SK-N-SH (cell line): ENCODE measurements around the gene TTLL7. TPM values are rescaled to one million over a fixed set of nuclear protein-coding genes. Genes with fewer than 3 reads are reported as not detected.

Experiments used
- CTCF ChIA-PET: fragments of 300-600, 350-600 bp; formaldehyde crosslinking; extraction: SDS; loops from one replicate; lab custom pipeline; 2021; lab: Yijun Ruan, JAX
- POLR2A ChIA-PET: fragments of 350-600 bp; sonication (Branson Sonifier 250); formaldehyde crosslinking; extraction: SDS; loops from one replicate; lab custom pipeline; 2020; ENCODE audit warnings: antibody characterized with exemption, inconsistent platforms; lab: Yijun Ruan, JAX
- DNase-seq: peaks from one replicate; pipeline ENCODE4 v3.0.0; 2012
- H2AFZ ChIP-seq: fragments of 200-600 bp; sonication (generic); 2 replicates; pipeline ENCODE4 v1.8.1; 2016; ENCODE audit warnings: antibody characterized with exemption, mild to moderate bottlenecking, low read depth
- H3F3A ChIP-seq: fragments of 200-600 bp; sonication (generic); replicated peaks from 2 replicates; pipeline ENCODE3; 2016; ENCODE audit warnings: antibody characterized with exemption, mild to moderate bottlenecking; ENCODE audit not compliant: insufficient read depth
- H3K27ac ChIP-seq, 2 experiments: fragments of 200-500 bp in 1 of 2; fragments of 200-600 bp in 1 of 2; sonication (Bioruptor generic) in 1 of 2; sonication (generic), shearing (Covaris generic) in 1 of 2; 2 replicates each; pipeline versions ENCODE4 v1.5.1 to v1.6.1; 2014 to 2016; ENCODE audit warnings: low read depth in 2 of 2, inconsistent platforms in 1 of 2, low read length in 1 of 2, mild to moderate bottlenecking in 1 of 2, mixed read lengths in 1 of 2
- H3K27me3 ChIP-seq: fragments of 200-600 bp; sonication (generic), shearing (Covaris generic); 2 replicates; pipeline ENCODE4 v1.6.1; 2016; ENCODE audit warnings: mixed run types; ENCODE audit not compliant: insufficient read depth
- H3K36me3 ChIP-seq, 2 experiments: fragments of 200-500 bp in 1 of 2; fragments of 200-600 bp in 1 of 2; sonication (Bioruptor generic) in 1 of 2; sonication (generic) in 1 of 2; replicated peaks in 1 of 2; 2 replicates each; pipeline versions ENCODE3 to v1.5.1; 2014 to 2016; ENCODE audit warnings: low read length in 1 of 2, mild to moderate bottlenecking in 1 of 2; ENCODE audit not compliant: insufficient read depth in 2 of 2, control insufficient read depth in 1 of 2
- H3K4me1 ChIP-seq, 2 experiments: fragments of 200-500 bp in 1 of 2; fragments of 200-600 bp in 1 of 2; sonication (Bioruptor generic) in 1 of 2; sonication (generic), shearing (Covaris generic) in 1 of 2; 2 replicates each; pipeline versions ENCODE4 v1.5.1 to v1.6.1; 2014 to 2016; ENCODE audit warnings: low read depth in 1 of 2, low read length in 1 of 2, mixed run types in 1 of 2; ENCODE audit not compliant: insufficient read depth in 2 of 2, control insufficient read depth in 1 of 2
- H3K4me2 ChIP-seq: fragments of 200-600 bp; sonication (generic), shearing (Covaris generic); 2 replicates; pipeline ENCODE4 v1.6.1; 2017; ENCODE audit warnings: mixed run types
- H3K4me3 ChIP-seq, 2 experiments: fragments of 200-500 bp in 1 of 2; fragments of 200-600 bp in 1 of 2; sonication (Bioruptor generic) in 1 of 2; sonication (generic), shearing (Covaris generic) in 1 of 2; 2 replicates each; pipeline versions ENCODE4 v1.5.1 to v1.8.1; 2014 to 2016; ENCODE audit warnings: low read depth in 2 of 2, inconsistent platforms in 1 of 2, low read length in 1 of 2, mild to moderate bottlenecking in 1 of 2, mixed read lengths in 1 of 2, moderate library complexity in 1 of 2
- H3K79me2 ChIP-seq: fragments of 200-600 bp; sonication (generic); 2 replicates; pipeline ENCODE4 v1.8.1; 2017; ENCODE audit warnings: mild to moderate bottlenecking; ENCODE audit not compliant: insufficient read depth
- H3K9ac ChIP-seq: fragments of 200-600 bp; sonication (generic); 2 replicates; pipeline ENCODE4 v1.6.1; 2017; ENCODE audit warnings: mixed run types
- H3K9me2 ChIP-seq: fragments of 200-600 bp; sonication (generic); 2 replicates; pipeline ENCODE4 v1.6.1; 2017; ENCODE audit warnings: mixed run types
- H3K9me3 ChIP-seq: fragments of 200-600 bp; sonication (generic); 2 replicates; pipeline ENCODE4 v1.6.1; 2017; ENCODE audit warnings: mixed run types, mild to moderate bottlenecking, moderate library complexity
- H4K20me1 ChIP-seq: fragments of 200-600 bp; sonication (generic); 2 replicates; pipeline ENCODE4 v1.6.1; 2017; ENCODE audit warnings: mild to moderate bottlenecking, mixed run types; ENCODE audit not compliant: insufficient read depth
- CHD2 ChIP-seq: fragments of 150-350 bp; IDR thresholded peaks from 2 replicates; pipeline ENCODE4 v1.6.1; 2018; ENCODE audit warnings: low read length; ENCODE audit not compliant: partially characterized antibody
- CTCF ChIP-seq: fragments of 200-600 bp; sonication (generic); IDR thresholded peaks from 2 replicates; pipeline ENCODE4 v1.6.1; 2017; ENCODE audit warnings: antibody characterized with exemption, mild to moderate bottlenecking, moderate library complexity
- ELF1 ChIP-seq: IDR thresholded peaks from 2 replicates; pipeline ENCODE4 v1.4.0; 2012
- EP300 ChIP-seq, 2 experiments: IDR thresholded peaks; 2 replicates each; pipeline versions ENCODE4 v1.4.0 to v1.6.1; 2012; ENCODE audit warnings: borderline replicate concordance in 1 of 2, low read depth in 1 of 2, low read length in 1 of 2
- EZH2phosphoT487 ChIP-seq: fragments of 200-600 bp; sonication (generic); IDR thresholded peaks from 2 replicates; pipeline ENCODE4 v1.6.1; 2017; ENCODE audit warnings: low read depth, mixed run types, mild to moderate bottlenecking, antibody characterized with exemption, moderate library complexity, borderline replicate concordance
- FOXM1 ChIP-seq: IDR thresholded peaks from 2 replicates; pipeline ENCODE4 v1.4.0; 2012; ENCODE audit warnings: low read depth, mild to moderate bottlenecking
- GATA2 ChIP-seq: sonication (generic); formaldehyde crosslinking; IDR thresholded peaks from 2 replicates; pipeline ENCODE4 v1.5.0; 2020; ENCODE audit warnings: mild to moderate bottlenecking, missing genetic modification reagents
- IRF3 ChIP-seq: fragments of 150-350 bp; IDR thresholded peaks from 2 replicates; pipeline ENCODE4 v1.6.1; 2016; ENCODE audit warnings: mild to moderate bottlenecking, low read depth, low read length
- MAX ChIP-seq: IDR thresholded peaks from 2 replicates; pipeline ENCODE4 v1.4.0; 2012; ENCODE audit warnings: low read depth
- MEF2A ChIP-seq: IDR thresholded peaks from 2 replicates; pipeline ENCODE4 v1.4.0; 2012; ENCODE audit warnings: low read depth, borderline replicate concordance
- NFIC ChIP-seq: IDR thresholded peaks from 2 replicates; pipeline ENCODE4 v1.4.0; 2012; ENCODE audit warnings: borderline replicate concordance
- NRF1 ChIP-seq: IDR thresholded peaks from 2 replicates; pipeline ENCODE4 v1.6.1; 2012; ENCODE audit warnings: low read depth, mild to moderate bottlenecking, low read length
- RXRA ChIP-seq: IDR thresholded peaks from 2 replicates; pipeline ENCODE4 v1.4.0; 2012; ENCODE audit warnings: low read depth, mild to moderate bottlenecking, borderline replicate concordance
- SIN3A ChIP-seq: IDR thresholded peaks from 2 replicates; pipeline ENCODE4 v1.6.1; 2012; ENCODE audit warnings: low read depth, mild to moderate bottlenecking, low read length, moderate library complexity, borderline replicate concordance
- TAF1 ChIP-seq: IDR thresholded peaks from 2 replicates; pipeline ENCODE4 v1.6.1; 2012; ENCODE audit warnings: low read depth, mild to moderate bottlenecking, low read length, moderate library complexity, borderline replicate concordance
- TCF12 ChIP-seq: IDR thresholded peaks from 2 replicates; pipeline ENCODE4 v1.4.0; 2012
- USF1 ChIP-seq: IDR thresholded peaks from 2 replicates; pipeline ENCODE4 v1.4.0; 2012; ENCODE audit warnings: low read depth, borderline replicate concordance
- USF2 ChIP-seq: fragments of 150-350 bp; IDR thresholded peaks from 2 replicates; pipeline ENCODE4 v1.6.1; 2017; ENCODE audit warnings: antibody characterized with exemption, low read length, low read depth, borderline replicate concordance
- ZBTB33 ChIP-seq: IDR thresholded peaks from 2 replicates; pipeline ENCODE4 v1.4.0; 2012; ENCODE audit warnings: low read depth, borderline replicate concordance
- WGBS: methylation state at CpG from one replicate; pipeline ENCODE4 v1.1.6; 2017; ENCODE audit warnings: low lambda C conversion rate; 5-methylcytosine and 5-hydroxymethylcytosine counted together
- polyA plus RNA-seq, 3 experiments: library from polyadenylated mRNA; depleted of rRNA; stranded (reverse); fragments of >200 nt; gene quantifications; 2 replicates each; pipeline ENCODE4 v1.2.3, GENCODE V29; 2012

Gene TTLL7
- polyA plus RNA-seq, 1 of the 3 experiments (the other 2 are of a cell fraction) = 7.3 TPM

- Histone ChIP-seq H3K9me3 (no peaks in the 10 kb centered on the region), H3K9ac (no peak overlapping the region), H3K27ac (no peak overlapping the region), H3K4me2 (no peak overlapping the region), H4K20me1 (no peaks in the 10 kb centered on the region), H3K4me3 (no peak overlapping the region), H3K36me3 (peaks cover 29 to 32% of the 10 kb centered on the region in 2 experiments), H3K27me3 (no peaks in the 10 kb centered on the region), H2AFZ (no peak overlapping the region), H3F3A (no peaks in the 10 kb centered on the region), H3K79me2 (no peaks in the 10 kb centered on the region), H3K4me1 (no peaks in the 10 kb centered on the region), H3K9me2 (no peaks in the 10 kb centered on the region)
- 85% methylated on average over 2 of the region's 2 CpGs for WGBS
- TF ChIP-seq ELF1 = no peak
- TF ChIP-seq FOXM1 = no peak
- TF ChIP-seq EP300 (IDR thresholded peaks at IDR 0.05; ENCODE audit: borderline replicate concordance in 1 of 2, low read depth in 1 of 2, low read length in 1 of 2) = no peak
- TF ChIP-seq NRF1 = no peak
- no peak for TF ChIP-seq TCF12
- TF ChIP-seq USF1 = no peak
- TF ChIP-seq CHD2 = no peak
- TF ChIP-seq GATA2 (CRISPR knock-in tag) = no peak
- ChIA-PET POLR2A (no interaction called here), CTCF (interaction anchor here (0.8 to 1.5 kb wide), 3 partner anchors 8 to 861 kb away, joined by 3 to 6 read pairs (median 3); no protein-coding TSS in a partner anchor)
- DNase-seq = no peak
These were observed 80.1 kb downstream of the TTLL7 start for GRCh38 chr1:83918688-83919285.

GRCh38 chr1:83917959-83918358, 81.0 kb downstream of the TTLL7 start:
- WGBS = 97% methylated on average over 1 of the region's 1 CpG
- POLR2A ChIA-PET = no interaction called here
- no peaks in the 10 kb centered on the region for H4K20me1 ChIP-seq
- H3K4me1 ChIP-seq = no peaks in the 10 kb centered on the region
- no peak for DNase-seq
- H3K27ac ChIP-seq = no peak overlapping the region
- CTCF ChIA-PET = interaction anchor here (1.1 to 1.5 kb wide), 2 partner anchors 9 to 12 kb away, joined by 3 to 6 read pairs; no protein-coding TSS in a partner anchor
- H3K4me3 ChIP-seq = no peak overlapping the region
- no peaks in the 10 kb centered on the region for H3K79me2 ChIP-seq
- H3K4me2 ChIP-seq = no peak overlapping the region
- H2AFZ ChIP-seq = no peak overlapping the region
- peaks cover 29 to 32% of the 10 kb centered on the region in 2 experiments for H3K36me3 ChIP-seq
- H3K9ac ChIP-seq = no peak overlapping the region
- no peaks in the 10 kb centered on the region for H3K9me3 ChIP-seq
- no peaks in the 10 kb centered on the region for H3F3A ChIP-seq
- H3K9me2 ChIP-seq = no peaks in the 10 kb centered on the region
- no peaks in the 10 kb centered on the region for H3K27me3 ChIP-seq
- no peak for TF ChIP-seq CHD2
- no peak for TF ChIP-seq ZBTB33
- no peak for TF ChIP-seq IRF3
- TF ChIP-seq MEF2A = no peak
- no peak for TF ChIP-seq USF1
- no peak for TF ChIP-seq EZH2phosphoT487
- TF ChIP-seq RXRA = no peak
- no peak for TF ChIP-seq USF2
- no peak for TF ChIP-seq NFIC
- TF ChIP-seq SIN3A = no peak
- TF ChIP-seq FOXM1 = no peak
- TF ChIP-seq TAF1 = no peak
- no peak for TF ChIP-seq ELF1
- no peak for TF ChIP-seq CTCF
- no peak for TF ChIP-seq MAX
